Gastroesophageal sphincter (tissue), 3 donors: ENCODE results near the gene RIC1.
"Not testable (repeated sequence)": the region's sequence is repeated elsewhere in the genome, so short reads cannot be mapped to it uniquely, and the experiment has no call there.

Source experiments
- POLR2A ChIP-seq, 2 donors: fragments of 450-650 bp; IDR thresholded peaks; one replicate each; pipeline ENCODE4 v1.6.1; 2017; ENCODE audit warnings: antibody characterized with exemption in 2 of 2, mild to moderate bottlenecking in 2 of 2, moderate library complexity in 1 of 2
- POLR2AphosphoS5 ChIP-seq: sonication (generic); formaldehyde crosslinking; IDR thresholded peaks from one replicate; pipeline ENCODE4 v1.6.1; 2017; ENCODE audit warnings: antibody characterized with exemption
- TF ChIP-seq, protein P1 (sequence below), 4 experiments: fragments of 200-600 bp in 2 of 4; fragments of 450-650 bp in 2 of 4; sonication (generic) in 1 of 4; IDR thresholded peaks; one replicate each; pipeline ENCODE4 v1.5.1; 2017 to 2019; ENCODE audit warnings: antibody characterized with exemption in 4 of 4, mild to moderate bottlenecking in 2 of 4, moderate library complexity in 2 of 4

DNA sequence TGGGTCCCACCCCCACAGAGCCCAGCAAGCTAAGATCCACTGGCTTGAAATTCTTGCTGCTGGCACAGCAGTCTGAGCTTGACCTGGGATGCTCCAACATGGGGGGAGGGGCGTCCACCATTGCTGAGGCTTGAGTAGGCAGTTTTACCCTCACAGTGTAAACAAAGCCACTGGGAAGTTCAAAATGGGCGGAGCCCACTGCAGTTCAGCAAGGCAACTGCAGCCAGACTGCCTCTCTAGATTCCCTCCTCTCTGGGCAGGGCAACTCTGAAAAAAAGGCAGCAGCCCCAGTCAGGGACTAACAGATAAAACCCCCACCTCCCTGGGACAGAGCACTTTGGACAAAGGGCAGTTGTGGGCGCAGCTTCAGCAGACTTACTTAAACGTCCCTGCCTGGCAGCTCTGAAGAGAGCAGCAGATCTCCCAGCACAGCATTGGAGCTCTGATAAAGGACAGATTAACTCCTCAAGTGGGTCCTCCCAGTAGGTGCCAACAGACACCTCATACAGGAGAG, 150.9 kb downstream of the RIC1 start:
- not testable (repeated sequence) for TF ChIP-seq POLR2A (IDR thresholded peaks at IDR 0.05); POLR2AphosphoS5
- TF ChIP-seq, protein P1, sequence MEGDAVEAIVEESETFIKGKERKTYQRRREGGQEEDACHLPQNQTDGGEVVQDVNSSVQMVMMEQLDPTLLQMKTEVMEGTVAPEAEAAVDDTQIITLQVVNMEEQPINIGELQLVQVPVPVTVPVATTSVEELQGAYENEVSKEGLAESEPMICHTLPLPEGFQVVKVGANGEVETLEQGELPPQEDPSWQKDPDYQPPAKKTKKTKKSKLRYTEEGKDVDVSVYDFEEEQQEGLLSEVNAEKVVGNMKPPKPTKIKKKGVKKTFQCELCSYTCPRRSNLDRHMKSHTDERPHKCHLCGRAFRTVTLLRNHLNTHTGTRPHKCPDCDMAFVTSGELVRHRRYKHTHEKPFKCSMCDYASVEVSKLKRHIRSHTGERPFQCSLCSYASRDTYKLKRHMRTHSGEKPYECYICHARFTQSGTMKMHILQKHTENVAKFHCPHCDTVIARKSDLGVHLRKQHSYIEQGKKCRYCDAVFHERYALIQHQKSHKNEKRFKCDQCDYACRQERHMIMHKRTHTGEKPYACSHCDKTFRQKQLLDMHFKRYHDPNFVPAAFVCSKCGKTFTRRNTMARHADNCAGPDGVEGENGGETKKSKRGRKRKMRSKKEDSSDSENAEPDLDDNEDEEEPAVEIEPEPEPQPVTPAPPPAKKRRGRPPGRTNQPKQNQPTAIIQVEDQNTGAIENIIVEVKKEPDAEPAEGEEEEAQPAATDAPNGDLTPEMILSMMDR (IDR thresholded peaks at IDR 0.05), result not testable (repeated sequence)
